AG04449 (cell line): ENCODE data around the gene SNX4.

ENCODE experiments used
- CTCF ChIA-PET: fragments of 350-600 bp; formaldehyde crosslinking; extraction: SDS; loops from one replicate; lab custom pipeline; 2021; ENCODE audit warnings: antibody characterized with exemption; lab: Yijun Ruan, JAX
- POLR2A ChIA-PET: fragments of 400-600, 350-600 bp; formaldehyde crosslinking; extraction: SDS; loops from one replicate; lab custom pipeline; 2020; ENCODE audit warnings: antibody characterized with exemption, inconsistent platforms; lab: Yijun Ruan, JAX
- DNase-seq: peaks from one replicate; pipeline ENCODE4 v3.0.0-alpha.2; 2010; ENCODE audit warnings: low read depth, low spot score
- H3K4me3 ChIP-seq: 2 replicates; pipeline ENCODE4 v1.5.1; 2011; ENCODE audit warnings: low read depth, mild to moderate bottlenecking, control low read depth, low read length
- TF ChIP-seq, protein P1 (sequence below): IDR thresholded peaks from one replicate; pipeline ENCODE4 v1.5.1; 2011; ENCODE audit warnings: mild to moderate bottlenecking, moderate library complexity, low read length, control low read depth, inconsistent platforms; ENCODE audit not compliant: insufficient read depth; ENCODE audit errors: missing control alignments

Gene SNX4

GRCh38 chr3:125437631-125438435 lies 82.2 kb downstream of the SNX4 start:
- no peak overlapping the region for H3K4me3 ChIP-seq
- DNase-seq = no peak
- POLR2A ChIA-PET = no interaction called here
- TF ChIP-seq, protein P1, sequence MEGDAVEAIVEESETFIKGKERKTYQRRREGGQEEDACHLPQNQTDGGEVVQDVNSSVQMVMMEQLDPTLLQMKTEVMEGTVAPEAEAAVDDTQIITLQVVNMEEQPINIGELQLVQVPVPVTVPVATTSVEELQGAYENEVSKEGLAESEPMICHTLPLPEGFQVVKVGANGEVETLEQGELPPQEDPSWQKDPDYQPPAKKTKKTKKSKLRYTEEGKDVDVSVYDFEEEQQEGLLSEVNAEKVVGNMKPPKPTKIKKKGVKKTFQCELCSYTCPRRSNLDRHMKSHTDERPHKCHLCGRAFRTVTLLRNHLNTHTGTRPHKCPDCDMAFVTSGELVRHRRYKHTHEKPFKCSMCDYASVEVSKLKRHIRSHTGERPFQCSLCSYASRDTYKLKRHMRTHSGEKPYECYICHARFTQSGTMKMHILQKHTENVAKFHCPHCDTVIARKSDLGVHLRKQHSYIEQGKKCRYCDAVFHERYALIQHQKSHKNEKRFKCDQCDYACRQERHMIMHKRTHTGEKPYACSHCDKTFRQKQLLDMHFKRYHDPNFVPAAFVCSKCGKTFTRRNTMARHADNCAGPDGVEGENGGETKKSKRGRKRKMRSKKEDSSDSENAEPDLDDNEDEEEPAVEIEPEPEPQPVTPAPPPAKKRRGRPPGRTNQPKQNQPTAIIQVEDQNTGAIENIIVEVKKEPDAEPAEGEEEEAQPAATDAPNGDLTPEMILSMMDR = peak; percentile 82
- CTCF ChIA-PET = interaction anchor here (0.6 to 5.4 kb wide), 28 partner anchors 9 to 536 kb away, joined by 3 to 32 read pairs (median 4); no protein-coding TSS in a partner anchor

DNA sequence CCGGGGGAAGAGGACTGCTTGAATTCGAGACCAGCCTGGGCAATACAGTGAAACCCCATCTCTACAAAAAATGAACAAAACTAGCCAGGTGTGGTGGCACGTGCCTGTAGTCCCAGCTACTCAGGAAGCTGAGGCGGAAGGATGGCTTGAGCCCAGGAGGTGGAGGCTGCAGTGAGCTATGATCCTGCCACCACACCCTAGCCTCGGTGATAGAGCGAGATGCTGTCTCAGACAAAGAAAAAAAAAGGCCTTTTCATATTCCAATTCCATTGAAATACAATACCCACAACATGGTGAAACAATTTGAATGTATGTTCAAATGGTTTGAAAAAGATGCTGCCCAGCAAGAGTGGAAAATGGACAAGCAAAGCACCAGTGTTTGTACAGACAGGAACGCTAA lies 83.1 kb downstream of the SNX4 start:
- CTCF ChIA-PET = interaction anchor here (0.7 to 5.4 kb wide), 18 partner anchors 8 to 535 kb away, joined by 3 to 32 read pairs (median 4); no protein-coding TSS in a partner anchor
- H3K4me3 ChIP-seq = no peak overlapping the region
- POLR2A ChIA-PET = no interaction called here
- DNase-seq = no peak
- TF ChIP-seq, protein P1 = no peak

GRCh38 chr3:125435231-125435630 lies 84.8 kb downstream of the SNX4 start:
- ChIA-PET POLR2A (no interaction called here), CTCF (interaction anchor here (0.8 to 5.4 kb wide), 5 partner anchors 11 to 507 kb away, joined by 3 to 32 read pairs (median 3); no protein-coding TSS in a partner anchor)
- no peak overlapping the region for H3K4me3 ChIP-seq
- DNase-seq = no peak
- TF ChIP-seq, protein P1 = no peak

GRCh38 chr3:125434582-125435011 lies 85.4 kb downstream of the SNX4 start:
- POLR2A ChIA-PET = no interaction called here
- no peak for DNase-seq
- H3K4me3 ChIP-seq = no peak overlapping the region
- CTCF ChIA-PET = interaction anchor here (0.8 to 5.4 kb wide), 4 partner anchors 15 to 506 kb away, joined by 3 to 32 read pairs (median 8); no protein-coding TSS in a partner anchor
- TF ChIP-seq, protein P1 = no peak

- ChIA-PET CTCF (interaction anchor here (1.0 kb wide), 1 partner anchor 152 kb away, joined by 3 read pairs; no protein-coding TSS in a partner anchor), POLR2A (no interaction called here)
- DNase-seq = no peak
These were observed 86.4 kb downstream of the SNX4 start for GRCh38 chr3:125433611-125434041.

More at GRCh38 chr3:125433611-125434041, 86.4 kb downstream of the SNX4 start:
- no peak overlapping the region for H3K4me3 ChIP-seq
- TF ChIP-seq, protein P1 = no peak
